ENCODE data around the gene USPL1. TPM values are rescaled to one million over a fixed set of nuclear protein-coding genes. Genes with fewer than 3 reads are reported as not detected.
A peak's percentile ranks its signal among the peaks of the same experiment; 100 is the strongest.

Gene USPL1
- total RNA-seq, 1 donor, result 11.6 TPM

DNA sequence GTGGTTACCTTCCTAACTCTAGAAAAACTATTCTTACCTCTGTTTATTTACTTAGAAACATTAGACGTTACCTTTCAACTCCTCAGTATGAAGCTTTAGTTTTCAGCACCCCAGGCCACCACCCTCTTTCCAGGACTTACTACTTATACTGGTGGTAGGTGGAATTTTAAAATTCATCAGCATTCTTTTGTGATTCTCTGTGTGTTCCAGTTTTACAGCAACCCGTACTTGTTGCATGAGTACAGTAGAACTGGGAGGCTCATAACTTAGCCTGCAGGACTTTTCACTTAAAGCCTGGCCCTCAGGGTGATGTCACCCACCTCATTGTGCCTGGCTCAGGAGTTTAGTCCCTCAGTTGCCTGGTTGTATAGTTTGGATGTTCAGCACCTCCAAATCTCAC, 68.3 kb downstream of the USPL1 start:
- H2AFZ ChIP-seq (ENCODE audit: low read length), result no peak overlapping the region
- no peak overlapping the region for H3K27ac ChIP-seq (ENCODE audit: low read depth, low read length)
- TF ChIP-seq, protein P1, sequence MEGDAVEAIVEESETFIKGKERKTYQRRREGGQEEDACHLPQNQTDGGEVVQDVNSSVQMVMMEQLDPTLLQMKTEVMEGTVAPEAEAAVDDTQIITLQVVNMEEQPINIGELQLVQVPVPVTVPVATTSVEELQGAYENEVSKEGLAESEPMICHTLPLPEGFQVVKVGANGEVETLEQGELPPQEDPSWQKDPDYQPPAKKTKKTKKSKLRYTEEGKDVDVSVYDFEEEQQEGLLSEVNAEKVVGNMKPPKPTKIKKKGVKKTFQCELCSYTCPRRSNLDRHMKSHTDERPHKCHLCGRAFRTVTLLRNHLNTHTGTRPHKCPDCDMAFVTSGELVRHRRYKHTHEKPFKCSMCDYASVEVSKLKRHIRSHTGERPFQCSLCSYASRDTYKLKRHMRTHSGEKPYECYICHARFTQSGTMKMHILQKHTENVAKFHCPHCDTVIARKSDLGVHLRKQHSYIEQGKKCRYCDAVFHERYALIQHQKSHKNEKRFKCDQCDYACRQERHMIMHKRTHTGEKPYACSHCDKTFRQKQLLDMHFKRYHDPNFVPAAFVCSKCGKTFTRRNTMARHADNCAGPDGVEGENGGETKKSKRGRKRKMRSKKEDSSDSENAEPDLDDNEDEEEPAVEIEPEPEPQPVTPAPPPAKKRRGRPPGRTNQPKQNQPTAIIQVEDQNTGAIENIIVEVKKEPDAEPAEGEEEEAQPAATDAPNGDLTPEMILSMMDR (IDR thresholded peaks at IDR 0.05; ENCODE audit: extremely low read depth, low read depth, low read length), result no peak
- no peaks in the 10 kb centered on the region for H4K20me1 ChIP-seq (ENCODE audit: insufficient read depth, low read length)
- no peak overlapping the region for H3K4me3 ChIP-seq (ENCODE audit: insufficient read depth, low read length)
- H3K4me2 ChIP-seq (ENCODE audit: insufficient read depth, low read length), result no peak overlapping the region
- no peaks in the 10 kb centered on the region for H3K36me3 ChIP-seq (ENCODE audit: insufficient read depth, low read length)
- peaks cover 12% of the 10 kb centered on the region for H3K4me1 ChIP-seq (ENCODE audit: insufficient read depth, low read length)
- H3K27me3 ChIP-seq (ENCODE audit: insufficient read depth, low read length), result peaks cover 6% of the 10 kb centered on the region
- H3K9me3 ChIP-seq (ENCODE audit: low read depth, low read length), result no peaks in the 10 kb centered on the region
- no peak for DNase-seq (ENCODE audit: insufficient read length, low spot score, missing footprints)
- no peaks in the 10 kb centered on the region for H3K79me2 ChIP-seq (ENCODE audit: insufficient read depth, low read length)

GRCh38 chr13:30687601-30688000, 69.9 kb downstream of the USPL1 start:
- no peaks in the 10 kb centered on the region for H3K79me2 ChIP-seq (ENCODE audit: insufficient read depth, low read length)
- H3K4me2 ChIP-seq (ENCODE audit: insufficient read depth, low read length), result no peak overlapping the region
- peaks cover 6% of the 10 kb centered on the region for H3K27me3 ChIP-seq (ENCODE audit: insufficient read depth, low read length)
- H2AFZ ChIP-seq (ENCODE audit: low read length), result no peak overlapping the region
- TF ChIP-seq, protein P1 (IDR thresholded peaks at IDR 0.05; ENCODE audit: extremely low read depth, low read depth, low read length), result no peak
- no peaks in the 10 kb centered on the region for H3K9me3 ChIP-seq (ENCODE audit: low read depth, low read length)
- H3K36me3 ChIP-seq (ENCODE audit: insufficient read depth, low read length), result no peaks in the 10 kb centered on the region
- H4K20me1 ChIP-seq (ENCODE audit: insufficient read depth, low read length), result no peaks in the 10 kb centered on the region
- no peak for DNase-seq (ENCODE audit: insufficient read length, low spot score, missing footprints)
- no peak overlapping the region for H3K27ac ChIP-seq (ENCODE audit: low read depth, low read length)
- H3K4me1 ChIP-seq (ENCODE audit: insufficient read depth, low read length), result peaks cover 3% of the 10 kb centered on the region
- H3K4me3 ChIP-seq (ENCODE audit: insufficient read depth, low read length), result no peak overlapping the region

DNA sequence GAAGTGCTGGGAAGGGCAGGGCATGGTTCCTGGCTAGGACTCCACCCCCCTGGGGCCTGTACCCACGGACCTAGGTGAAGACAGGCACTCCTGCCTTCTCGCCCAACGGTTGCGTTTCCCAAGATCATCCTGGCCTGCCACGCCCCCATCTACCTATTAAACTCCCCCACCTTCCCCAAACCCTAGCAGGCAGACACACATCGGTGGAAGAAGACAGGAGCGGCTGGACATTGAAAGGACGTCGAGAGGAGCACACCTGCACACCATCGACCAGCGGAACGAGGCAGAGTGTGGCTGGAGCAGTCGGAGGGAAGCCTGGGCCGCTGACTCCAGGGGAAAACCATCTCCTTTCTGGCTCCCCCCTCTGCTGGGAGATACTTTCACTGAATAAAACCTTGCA, 72.0 kb downstream of the USPL1 start:
- Histone ChIP-seq H3K27me3 (ENCODE audit: insufficient read depth, low read length) (peaks cover 6% of the 10 kb centered on the region), H4K20me1 (ENCODE audit: insufficient read depth, low read length) (no peaks in the 10 kb centered on the region), H3K4me3 (ENCODE audit: insufficient read depth, low read length) (peak overlapping the region; percentile 63), H3K4me1 (ENCODE audit: insufficient read depth, low read length) (peaks cover 3% of the 10 kb centered on the region), H2AFZ (ENCODE audit: low read length) (no peak overlapping the region), H3K36me3 (ENCODE audit: insufficient read depth, low read length) (no peaks in the 10 kb centered on the region), H3K4me2 (ENCODE audit: insufficient read depth, low read length) (peak overlapping the region; percentile 74), H3K27ac (ENCODE audit: low read depth, low read length) (peak overlapping the region; percentile 61), H3K79me2 (ENCODE audit: insufficient read depth, low read length) (no peaks in the 10 kb centered on the region), H3K9me3 (ENCODE audit: low read depth, low read length) (no peaks in the 10 kb centered on the region)
- TF ChIP-seq, protein P1 (IDR thresholded peaks at IDR 0.05; ENCODE audit: extremely low read depth, low read depth, low read length), result no peak
- no peak for DNase-seq (ENCODE audit: insufficient read length, low spot score, missing footprints)

GRCh38 chr13:30690282-30691188, 72.8 kb downstream of the USPL1 start:
- H2AFZ ChIP-seq (ENCODE audit: low read length), result peak overlapping the region; percentile 73
- H3K4me1 ChIP-seq (ENCODE audit: insufficient read depth, low read length), result peaks cover 3% of the 10 kb centered on the region
- peaks cover 6% of the 10 kb centered on the region for H3K27me3 ChIP-seq (ENCODE audit: insufficient read depth, low read length)
- TF ChIP-seq, protein P1 (IDR thresholded peaks at IDR 0.05; ENCODE audit: extremely low read depth, low read depth, low read length), result no peak
- H3K27ac ChIP-seq (ENCODE audit: low read depth, low read length), result peak overlapping the region; percentile 61
- no peaks in the 10 kb centered on the region for H3K9me3 ChIP-seq (ENCODE audit: low read depth, low read length)
- H3K4me2 ChIP-seq (ENCODE audit: insufficient read depth, low read length), result peak overlapping the region; percentile 74
- no peaks in the 10 kb centered on the region for H4K20me1 ChIP-seq (ENCODE audit: insufficient read depth, low read length)
- H3K36me3 ChIP-seq (ENCODE audit: insufficient read depth, low read length), result no peaks in the 10 kb centered on the region
- no peaks in the 10 kb centered on the region for H3K79me2 ChIP-seq (ENCODE audit: insufficient read depth, low read length)
- peak overlapping the region; percentile 63 for H3K4me3 ChIP-seq (ENCODE audit: insufficient read depth, low read length)
- DNase-seq (ENCODE audit: insufficient read length, low spot score, missing footprints), result peak; percentile 85

Data from osteoblast (primary cell).